Endodermal cell (in vitro differentiated cells): ENCODE results near the gene KRT1. TPM values are rescaled to one million over a fixed set of nuclear protein-coding genes. Genes with fewer than 3 reads are reported as not detected.
A peak's percentile ranks its signal among the peaks of the same experiment; 100 is the strongest.

Experiments used
- DNase-seq: peaks from one replicate; pipeline ENCODE4 v3.0.0-alpha.2; 2017
- H3K27ac ChIP-seq: 2 replicates; pipeline ENCODE4 v1.5.1; 2013; ENCODE audit warnings: mild to moderate bottlenecking, low read depth, low read length, moderate library complexity
- H3K27me3 ChIP-seq: 2 replicates; pipeline ENCODE4 v1.6.1; 2013; ENCODE audit warnings: mild to moderate bottlenecking, low read length, moderate library complexity; ENCODE audit not compliant: insufficient read depth, control insufficient read depth, poor library complexity, severe bottlenecking
- H3K36me3 ChIP-seq: 2 replicates; pipeline ENCODE4 v1.7.0; 2013; ENCODE audit warnings: mild to moderate bottlenecking, low read length, moderate library complexity; ENCODE audit not compliant: control insufficient read depth, insufficient read depth
- H3K4me1 ChIP-seq: one replicate; pipeline ENCODE4 v1.7.0; 2013; ENCODE audit warnings: low read length; ENCODE audit not compliant: control insufficient read depth, insufficient read depth
- H3K4me3 ChIP-seq: 2 replicates; pipeline ENCODE4 v1.5.1; 2013; ENCODE audit warnings: mild to moderate bottlenecking, low read length, moderate library complexity
- H3K9ac ChIP-seq: 2 replicates; pipeline ENCODE4 v1.6.1; 2013; ENCODE audit warnings: mild to moderate bottlenecking, low read length, moderate library complexity; ENCODE audit not compliant: poor library complexity, severe bottlenecking; ENCODE audit errors: extremely low read depth
- H3K9me3 ChIP-seq: 2 replicates; pipeline ENCODE4 v1.6.1; 2013; ENCODE audit warnings: mild to moderate bottlenecking, low read length, moderate library complexity; ENCODE audit not compliant: control insufficient read depth
- H3K27ac Mint-ChIP-seq: 2 replicates; pipeline ENCODE4 v1.8.0; 2020; ENCODE audit warnings: mixed read lengths
- H3K27me3 Mint-ChIP-seq: 2 replicates; pipeline ENCODE4 v1.8.0; 2021; ENCODE audit warnings: mild to moderate bottlenecking, mixed read lengths; ENCODE audit not compliant: insufficient read depth
- H3K36me3 Mint-ChIP-seq: 2 replicates; pipeline ENCODE4 v1.8.0; 2020; ENCODE audit warnings: low read depth, mixed read lengths
- H3K4me1 Mint-ChIP-seq: 2 replicates; pipeline ENCODE4 v1.8.0; 2020; ENCODE audit warnings: mixed read lengths
- H3K4me3 Mint-ChIP-seq: 2 replicates; pipeline ENCODE4 v1.8.0; 2020; ENCODE audit warnings: mild to moderate bottlenecking, moderate library complexity, mixed read lengths
- H3K9me3 Mint-ChIP-seq: 2 replicates; pipeline ENCODE4 v1.8.0; 2020; ENCODE audit warnings: mild to moderate bottlenecking, mixed read lengths
- CTCF ChIP-seq: fragments of 200-600 bp; sonication (generic); conservative IDR thresholded peaks from 2 replicates; pipeline ENCODE4 v1.5.0; 2021; ENCODE audit warnings: antibody characterized with exemption, mild to moderate bottlenecking
- WGBS, 2 experiments: methylation state at CpG; one replicate each; pipeline versions ENCODE4 v1.1.5 to v1.1.7; 2013; ENCODE audit warnings: missing lambda C conversion rate in 2 of 2, mixed read lengths in 1 of 2; ENCODE audit not compliant: insufficient coverage in 1 of 2, insufficient read length in 1 of 2; 5-methylcytosine and 5-hydroxymethylcytosine counted together
- total RNA-seq, 2 donors: library from RNA; stranded (reverse); fragmentation: NEBNext Ultra II Directional in 1 of 2; extraction: Animal tissue kit (Norgen Biotek cat#: 25700) in 1 of 2; gene quantifications; 2 replicates in 1 of 2; 3 replicates in 1 of 2; pipeline ENCODE4 v1.2.1, GENCODE V29; 2021

Gene KRT1
- total RNA-seq, 2 donors from 2014 or later = not detected

GRCh38 chr12:52661668-52662067 is 18.5 kb downstream of the KRT1 start:
- Mint-ChIP-seq H3K27me3 (peaks cover 35% of the 10 kb centered on the region), H3K4me3 (no peak overlapping the region), H3K9me3 (no peaks in the 10 kb centered on the region), H3K36me3 (no peaks in the 10 kb centered on the region), H3K27ac (no peak overlapping the region), H3K4me1 (no peaks in the 10 kb centered on the region)
- no peaks in the 10 kb centered on the region for H3K36me3 ChIP-seq
- no peak overlapping the region for H3K9ac ChIP-seq
- H3K4me1 ChIP-seq = peaks cover 4% of the 10 kb centered on the region
- H3K4me3 ChIP-seq = no peak overlapping the region
- H3K27me3 ChIP-seq = peaks cover 33% of the 10 kb centered on the region
- no peaks in the 10 kb centered on the region for H3K9me3 ChIP-seq
- no peak overlapping the region for H3K27ac ChIP-seq
- 88 to 93% methylated on average over 3 of the region's 3 CpGs for WGBS, 2 experiments
- no peak for TF ChIP-seq CTCF
- no peak for DNase-seq

- H3K4me3 ChIP-seq = no peak overlapping the region
- no peak overlapping the region for H3K9ac ChIP-seq
- no peaks in the 10 kb centered on the region for H3K36me3 ChIP-seq
- no peaks in the 10 kb centered on the region for H3K9me3 ChIP-seq
- no peaks in the 10 kb centered on the region for H3K36me3 Mint-ChIP-seq
- H3K27ac ChIP-seq = no peak overlapping the region
- WGBS, 2 experiments = 97 to 100% methylated on average over 1 to 3 of the region's 3 CpGs
- peaks cover 27% of the 10 kb centered on the region for H3K27me3 ChIP-seq
- H3K9me3 Mint-ChIP-seq = no peaks in the 10 kb centered on the region
- H3K4me1 Mint-ChIP-seq = no peaks in the 10 kb centered on the region
- no peak overlapping the region for H3K4me3 Mint-ChIP-seq
- no peak overlapping the region for H3K27ac Mint-ChIP-seq
- no peak for DNase-seq
- H3K4me1 ChIP-seq = peaks cover 4% of the 10 kb centered on the region
- peaks cover 29% of the 10 kb centered on the region for H3K27me3 Mint-ChIP-seq
- no peak for TF ChIP-seq CTCF
Observed at GRCh38 chr12:52660934-52661499, 19.2 kb downstream of the KRT1 start.

GRCh38 chr12:52659951-52660350 is 20.3 kb downstream of the KRT1 start:
- Histone ChIP-seq H3K9me3 (no peaks in the 10 kb centered on the region), H3K36me3 (no peaks in the 10 kb centered on the region), H3K4me3 (no peak overlapping the region), H3K27me3 (peaks cover 16% of the 10 kb centered on the region), H3K4me1 (peaks cover 4% of the 10 kb centered on the region), H3K9ac (no peak overlapping the region), H3K27ac (no peak overlapping the region)
- WGBS, 2 experiments = 81 to 92% methylated on average over 2 to 4 of the region's 4 CpGs
- no peaks in the 10 kb centered on the region for H3K4me1 Mint-ChIP-seq
- TF ChIP-seq CTCF = no peak
- H3K27me3 Mint-ChIP-seq = peaks cover 29% of the 10 kb centered on the region
- no peaks in the 10 kb centered on the region for H3K36me3 Mint-ChIP-seq
- no peak overlapping the region for H3K4me3 Mint-ChIP-seq
- no peak overlapping the region for H3K27ac Mint-ChIP-seq
- H3K9me3 Mint-ChIP-seq = no peaks in the 10 kb centered on the region
- peak; percentile 27 for DNase-seq
